22Rv1 (cell line): ENCODE results near the gene GSK3B.
A peak's percentile ranks its signal among the peaks of the same experiment; 100 is the strongest.

Source experiments
- H3K27ac ChIP-seq: fragments of 450-650 bp; 2 replicates; pipeline ENCODE4 v1.5.1; 2017
- ZFX ChIP-seq: fragments of 450-650 bp; IDR thresholded peaks from 2 replicates; pipeline ENCODE4 v1.6.1; 2017; ENCODE audit warnings: antibody characterized with exemption, borderline replicate concordance
- TF ChIP-seq, protein P1 (sequence below): fragments of 450-650 bp; IDR thresholded peaks from 2 replicates; pipeline ENCODE4 v1.5.1; 2017; ENCODE audit warnings: mild to moderate bottlenecking

The GSK3B gene

DNA sequence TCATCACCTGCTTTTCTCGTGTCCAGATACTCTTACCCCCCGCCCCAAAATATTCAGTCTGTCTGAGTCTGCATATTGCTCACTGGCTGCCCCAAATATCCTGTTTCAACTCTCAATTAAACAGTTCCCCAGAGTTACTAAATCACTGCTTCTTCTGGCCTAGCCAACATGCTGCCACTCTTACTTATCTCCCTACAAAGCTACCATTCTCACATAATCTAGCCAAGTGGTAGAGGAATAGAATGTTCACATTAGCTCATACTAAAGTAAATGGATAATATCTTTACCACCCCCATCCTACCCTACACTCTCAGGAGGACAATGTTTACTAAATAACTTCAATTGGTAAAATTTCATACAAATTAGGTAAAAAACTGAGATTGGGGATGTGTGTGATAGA is 234.5 kb downstream of the GSK3B start:
- H3K27ac ChIP-seq, result no peak overlapping the region
- TF ChIP-seq, protein P1, sequence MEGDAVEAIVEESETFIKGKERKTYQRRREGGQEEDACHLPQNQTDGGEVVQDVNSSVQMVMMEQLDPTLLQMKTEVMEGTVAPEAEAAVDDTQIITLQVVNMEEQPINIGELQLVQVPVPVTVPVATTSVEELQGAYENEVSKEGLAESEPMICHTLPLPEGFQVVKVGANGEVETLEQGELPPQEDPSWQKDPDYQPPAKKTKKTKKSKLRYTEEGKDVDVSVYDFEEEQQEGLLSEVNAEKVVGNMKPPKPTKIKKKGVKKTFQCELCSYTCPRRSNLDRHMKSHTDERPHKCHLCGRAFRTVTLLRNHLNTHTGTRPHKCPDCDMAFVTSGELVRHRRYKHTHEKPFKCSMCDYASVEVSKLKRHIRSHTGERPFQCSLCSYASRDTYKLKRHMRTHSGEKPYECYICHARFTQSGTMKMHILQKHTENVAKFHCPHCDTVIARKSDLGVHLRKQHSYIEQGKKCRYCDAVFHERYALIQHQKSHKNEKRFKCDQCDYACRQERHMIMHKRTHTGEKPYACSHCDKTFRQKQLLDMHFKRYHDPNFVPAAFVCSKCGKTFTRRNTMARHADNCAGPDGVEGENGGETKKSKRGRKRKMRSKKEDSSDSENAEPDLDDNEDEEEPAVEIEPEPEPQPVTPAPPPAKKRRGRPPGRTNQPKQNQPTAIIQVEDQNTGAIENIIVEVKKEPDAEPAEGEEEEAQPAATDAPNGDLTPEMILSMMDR, result no peak
- no peak for TF ChIP-seq ZFX

DNA sequence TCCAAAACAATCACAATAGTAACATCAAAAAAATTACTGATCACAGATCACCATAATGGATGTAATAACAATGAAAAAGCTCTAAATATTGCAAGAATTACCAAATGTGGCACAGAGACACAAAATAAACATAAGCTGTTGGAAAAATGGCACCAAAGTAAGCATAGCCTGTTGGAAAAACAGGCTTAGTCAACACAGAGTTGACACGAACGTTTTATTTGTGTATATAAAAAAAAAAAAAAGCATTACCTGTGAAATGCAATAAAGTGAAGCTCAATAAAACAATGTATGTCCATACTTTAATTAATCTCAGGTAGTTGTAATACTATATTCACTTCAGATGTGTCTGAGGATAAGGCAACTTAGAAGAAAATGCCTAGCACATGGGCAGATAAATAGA is 235.3 kb downstream of the GSK3B start:
- H3K27ac ChIP-seq, result no peak overlapping the region
- TF ChIP-seq ZFX, result no peak
- TF ChIP-seq, protein P1, result no peak

DNA sequence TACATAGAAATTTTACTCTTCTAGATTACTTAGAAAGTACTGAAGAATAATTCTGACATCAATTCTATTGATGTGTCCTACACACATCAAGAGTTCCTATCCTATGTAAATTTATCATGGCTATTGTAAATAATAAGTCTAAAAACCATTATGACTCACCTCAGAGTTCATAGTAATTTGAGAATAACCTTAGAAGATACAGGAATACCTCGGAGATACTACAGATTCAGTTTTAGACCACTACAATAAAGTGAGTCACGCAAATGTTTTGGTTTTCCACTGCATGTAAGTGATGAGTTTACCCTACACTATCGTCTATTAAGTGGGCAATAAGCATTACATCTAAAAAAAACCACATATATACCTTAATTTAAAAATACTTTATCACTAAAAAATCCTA is 237.6 kb downstream of the GSK3B start:
- no peak overlapping the region for H3K27ac ChIP-seq
- no peak for TF ChIP-seq ZFX
- TF ChIP-seq, protein P1, result no peak

DNA sequence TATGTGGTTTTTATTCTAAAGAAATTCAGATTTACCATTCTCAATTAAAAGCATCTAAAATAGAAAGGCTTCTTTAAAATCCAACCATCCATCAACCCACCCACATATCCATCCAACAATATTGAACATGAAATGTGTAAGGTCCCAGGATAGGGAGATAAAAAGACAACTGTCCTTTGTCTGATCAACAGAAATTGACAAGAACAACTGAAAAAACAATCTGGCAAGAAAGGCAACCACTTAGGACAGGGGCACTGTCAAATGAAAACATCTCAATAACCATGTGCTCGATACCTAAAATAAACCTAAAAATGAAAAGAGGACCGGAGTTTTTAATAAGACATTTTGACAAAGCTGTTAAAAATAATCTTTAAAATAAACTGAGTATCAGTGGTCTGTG is 245.1 kb downstream of the GSK3B start:
- H3K27ac ChIP-seq, result no peak overlapping the region
- TF ChIP-seq, protein P1, result no peak
- no peak for TF ChIP-seq ZFX

DNA sequence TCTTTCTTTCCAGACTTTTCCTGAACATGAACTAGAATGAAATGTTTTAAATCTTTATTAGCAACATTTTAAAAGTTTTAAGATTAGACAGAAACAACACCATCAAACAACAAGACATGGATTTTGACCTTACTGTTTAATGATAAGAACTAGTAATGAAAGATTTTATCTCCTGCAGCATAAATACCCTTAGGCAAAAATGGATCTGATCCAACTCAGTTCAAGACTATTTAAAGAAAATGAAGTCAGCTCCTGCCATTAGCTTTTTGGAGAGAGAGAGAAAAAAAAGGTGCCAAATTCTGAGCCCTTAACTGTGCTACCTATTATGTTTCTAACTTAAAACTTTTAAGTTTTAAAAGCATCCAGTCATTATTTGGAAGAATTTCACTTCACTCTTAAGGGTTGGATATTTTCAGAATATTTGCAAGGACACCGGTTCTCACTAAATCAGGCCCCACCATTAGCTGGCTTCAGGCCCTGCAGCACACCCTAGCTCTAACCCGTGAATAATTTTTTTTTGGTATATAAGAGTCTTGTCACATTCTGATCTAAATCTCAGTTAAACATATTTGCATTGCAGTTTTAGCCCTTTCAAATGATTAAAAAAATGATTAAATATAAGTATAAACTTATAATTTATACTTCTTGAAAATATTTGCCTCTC is 252.3 kb downstream of the GSK3B start:
- TF ChIP-seq ZFX, result no peak
- TF ChIP-seq, protein P1, result no peak
- peak overlapping the region; percentile 50 for H3K27ac ChIP-seq

DNA sequence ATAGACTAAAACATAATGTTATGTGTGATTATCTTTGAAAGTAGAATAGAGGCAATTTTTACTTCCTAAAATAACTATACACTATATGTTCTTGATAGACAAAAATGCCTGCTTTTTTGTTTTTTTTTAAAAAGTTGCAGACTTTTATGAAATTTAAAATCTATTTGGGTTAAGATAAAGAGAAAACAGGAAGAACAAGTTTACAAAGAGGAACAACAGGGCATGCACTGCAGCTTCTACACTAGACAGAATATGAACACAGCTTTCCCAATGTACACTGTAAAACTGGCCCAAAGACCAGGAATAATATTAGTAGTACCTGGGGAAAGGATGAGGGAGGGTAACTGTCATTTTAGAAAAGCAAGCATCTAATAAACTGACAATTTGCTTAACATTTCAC is 258.7 kb downstream of the GSK3B start:
- no peak overlapping the region for H3K27ac ChIP-seq
- no peak for TF ChIP-seq ZFX
- TF ChIP-seq, protein P1, result no peak

DNA sequence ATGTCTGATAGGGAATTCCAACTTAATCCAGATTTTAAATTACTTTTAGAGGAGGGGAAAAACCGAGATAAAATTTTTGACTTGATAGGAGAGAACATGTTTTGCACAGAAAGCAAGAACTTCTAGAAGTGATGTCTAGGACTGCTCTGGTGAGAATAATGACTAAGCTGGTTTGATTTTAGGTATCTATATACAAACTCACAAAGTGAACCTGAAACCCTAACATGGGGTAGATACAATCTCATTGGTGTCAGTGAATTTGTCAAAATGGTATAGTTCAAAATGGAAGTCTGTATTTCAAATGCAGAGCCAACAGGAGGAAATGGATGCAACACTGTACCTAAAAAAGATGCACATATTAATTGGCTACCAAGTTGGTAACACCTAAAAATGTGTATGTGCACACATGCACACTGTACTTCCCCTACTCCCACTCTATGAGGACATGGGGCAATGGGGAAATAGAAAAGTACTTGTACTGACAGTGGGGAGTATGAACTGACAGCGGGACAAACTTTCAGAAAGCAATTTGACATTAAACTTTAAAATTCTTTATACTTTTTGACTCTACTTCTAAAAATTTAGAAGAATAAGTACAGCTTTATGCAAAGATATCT is 259.4 kb downstream of the GSK3B start:
- H3K27ac ChIP-seq, result no peak overlapping the region
- TF ChIP-seq, protein P1, result no peak
- no peak for TF ChIP-seq ZFX
